Stimulated activated CD8-positive, alpha-beta memory T cell treated with anti-CD3 and anti-CD28 coated beads, Interleukin-15, amount 100 ng/mL, for 1 hour (primary cell): ENCODE data around the gene OR52H1.

Source experiments
- DNase-seq: peaks from one replicate; pipeline ENCODE4 v3.0.0-alpha.2; 2020; ENCODE audit warnings: low read depth

Gene OR52H1

DNA sequence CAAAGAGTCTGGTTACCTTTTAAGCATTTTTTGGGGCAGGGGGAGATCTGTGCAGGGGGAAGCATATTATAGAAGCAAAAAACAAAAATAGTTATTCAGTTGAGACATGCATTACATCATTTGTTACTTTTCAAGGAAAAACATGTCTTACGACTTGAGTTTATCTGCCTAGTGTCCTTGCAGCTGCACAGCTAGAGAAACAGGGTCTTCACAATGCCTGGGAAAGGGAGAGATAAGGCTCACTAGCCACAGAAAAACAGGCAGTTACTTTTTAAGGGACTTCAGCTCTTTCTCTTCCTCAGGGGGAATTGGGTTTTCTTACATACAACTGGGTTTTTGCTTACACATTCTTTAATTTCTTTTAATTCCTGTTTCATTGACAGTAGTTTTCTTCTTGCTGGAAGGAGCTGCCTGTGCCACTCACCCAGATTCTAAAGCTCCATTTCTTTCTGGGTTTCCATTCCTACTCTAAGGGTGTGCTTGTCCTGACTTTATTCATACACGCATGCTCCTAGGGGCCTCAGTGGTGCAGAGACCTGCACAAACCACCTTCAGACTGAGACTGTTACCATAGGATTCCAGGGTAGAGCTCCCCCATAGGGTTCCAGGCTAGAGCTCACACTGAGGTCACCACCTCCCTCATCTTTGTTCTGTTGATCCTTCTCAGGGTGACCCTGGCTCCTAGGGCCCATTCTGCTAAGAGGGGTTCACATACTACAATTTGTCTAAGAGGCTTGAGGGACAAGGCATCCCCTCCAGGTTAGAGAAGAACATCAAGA is 17.1 kb downstream of the OR52H1 start:
- no peak for DNase-seq

DNA sequence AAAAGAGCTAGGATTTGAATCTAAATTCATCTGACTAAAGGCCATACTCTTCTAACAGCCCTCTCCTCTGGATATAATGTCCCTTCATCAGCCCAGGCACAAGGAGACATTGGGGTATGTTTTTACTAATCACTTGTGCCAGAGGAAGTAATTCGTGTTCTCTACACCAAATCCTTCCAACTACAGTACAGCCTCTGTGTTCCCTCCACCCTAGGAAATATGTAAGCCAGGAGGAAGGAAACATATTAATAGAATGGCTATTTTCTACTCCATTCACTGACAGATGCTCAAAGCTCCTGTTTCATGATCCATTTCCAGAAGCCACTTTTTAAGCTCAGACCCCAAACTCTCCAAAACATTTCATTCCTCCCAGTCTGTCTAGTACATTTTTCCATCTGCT is 19.8 kb downstream of the OR52H1 start:
- DNase-seq: no peak

DNA sequence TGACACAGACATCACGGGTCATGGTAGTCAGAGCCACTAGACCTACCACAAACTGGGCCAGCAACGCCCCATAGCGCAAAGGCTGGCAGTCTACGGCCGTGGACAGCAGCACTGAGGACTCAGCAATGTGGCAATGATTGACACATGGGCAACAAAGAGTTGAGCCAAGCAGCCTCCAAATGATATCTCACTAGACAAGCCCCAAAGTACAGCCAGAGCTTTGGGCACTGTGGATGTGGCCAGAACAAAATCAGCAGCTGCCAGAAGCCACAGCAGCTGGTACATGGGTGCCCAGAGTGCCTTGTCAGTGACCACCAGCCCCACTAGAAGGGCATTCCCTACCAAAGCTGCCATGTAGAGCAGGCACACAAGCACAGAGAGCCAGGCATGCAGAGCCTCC is 20.6 kb downstream of the OR52H1 start:
- no peak for DNase-seq

DNA sequence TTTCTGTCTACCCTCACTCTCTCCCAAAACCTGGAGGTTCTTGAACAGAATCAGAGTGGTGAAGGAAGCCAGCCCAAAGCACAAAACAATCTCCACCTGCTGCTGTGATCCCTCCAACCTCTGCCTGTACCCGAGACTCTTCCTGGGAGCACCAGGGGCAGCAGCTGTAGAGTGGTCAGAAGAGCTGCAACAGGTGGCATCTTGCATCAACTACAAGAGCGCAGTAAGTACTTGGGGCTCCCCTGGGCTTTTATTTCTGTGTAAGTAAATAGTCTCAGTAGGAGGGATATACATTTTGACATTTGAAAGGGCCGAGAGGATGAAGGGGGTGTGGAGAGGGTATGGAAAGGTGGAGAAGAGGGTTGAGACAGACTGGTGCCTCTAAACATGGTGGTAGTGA is 23.6 kb downstream of the OR52H1 start:
- no peak for DNase-seq

DNA sequence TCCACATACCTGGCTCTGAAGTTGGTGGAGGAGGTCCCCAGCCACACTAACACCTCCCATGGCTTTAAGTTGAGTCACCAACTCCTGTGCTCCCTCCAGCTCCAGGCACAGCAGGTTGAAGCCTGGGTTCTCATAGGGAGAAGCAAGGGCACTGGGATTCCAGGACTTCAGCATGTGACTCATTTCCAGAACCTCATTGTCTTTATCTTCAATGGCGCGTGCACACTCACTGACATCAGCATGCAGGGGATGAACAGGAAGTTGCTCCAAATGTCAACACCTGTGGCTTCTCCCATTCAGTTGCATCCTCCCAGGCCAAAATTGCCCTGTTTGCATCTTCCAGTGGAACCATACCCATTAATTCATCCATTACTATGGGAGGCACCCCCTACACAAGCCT is 26.0 kb downstream of the OR52H1 start:
- no peak for DNase-seq

DNA sequence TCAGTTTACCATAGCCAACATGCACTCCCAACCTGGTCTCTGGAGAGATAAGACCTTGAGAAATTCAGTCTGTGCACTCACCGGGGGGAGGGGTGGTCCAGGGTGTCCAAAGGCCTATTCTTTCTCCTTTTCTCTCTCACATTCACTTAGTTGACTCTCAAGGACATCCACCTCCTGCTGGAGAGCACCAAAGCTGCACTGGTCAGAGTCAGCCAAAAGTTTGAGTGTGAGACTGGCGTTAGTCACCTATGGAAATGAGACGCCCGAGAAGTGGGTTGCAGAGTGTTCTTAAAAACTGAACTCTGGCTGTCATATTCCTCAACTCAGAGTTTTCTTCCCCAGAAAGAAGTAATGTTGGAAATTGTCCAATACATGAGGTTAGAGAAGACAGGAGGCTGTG is 26.8 kb downstream of the OR52H1 start:
- DNase-seq: no peak

DNA sequence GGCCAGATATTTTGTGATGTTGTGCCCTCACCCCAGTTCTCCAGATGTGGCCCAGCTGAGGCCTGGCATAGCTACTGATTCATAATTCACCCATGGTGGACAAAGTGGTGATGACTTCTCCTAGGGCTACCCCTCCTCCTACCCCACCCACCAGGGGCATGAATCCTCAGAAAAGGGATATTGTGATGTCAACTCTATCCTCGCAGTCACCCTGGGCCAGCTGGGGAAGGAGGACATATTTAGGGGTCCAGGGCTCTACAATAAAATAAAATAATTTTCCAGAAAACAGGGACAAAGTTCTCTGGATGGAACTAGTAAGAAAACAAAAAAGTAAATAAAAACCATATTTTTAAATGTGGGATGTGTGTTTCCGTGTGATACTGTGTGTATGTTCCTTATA is 31.7 kb downstream of the OR52H1 start, which contains the start of gene UBQLNL:
Gene UBQLNL, minus strand, starts transcription at position 101 of the 400 bp plus-strand sequence. CDS start 258 bp downstream, outside the sequence.
- DNase-seq: no peak

DNA sequence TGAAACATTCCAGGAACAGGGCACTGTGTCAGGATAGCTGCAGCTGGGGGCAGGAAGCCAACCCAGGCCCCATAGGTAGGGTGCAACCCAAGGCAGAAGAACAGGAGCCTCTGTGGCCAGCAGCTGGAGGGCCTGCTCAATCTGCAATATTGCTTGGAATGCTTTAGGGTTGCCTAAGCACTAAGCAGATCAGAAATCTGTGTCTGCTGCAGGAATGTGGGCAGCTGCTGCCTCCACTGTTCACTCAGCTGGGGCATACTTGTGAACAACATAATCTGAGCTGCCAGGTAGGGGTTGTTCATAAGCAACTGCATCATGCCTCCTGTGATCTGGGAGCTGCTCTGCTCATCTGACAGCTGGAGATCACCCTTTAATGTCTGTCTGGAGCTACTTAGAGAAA is 33.5 kb downstream of the OR52H1 start:
- DNase-seq: no peak

DNA sequence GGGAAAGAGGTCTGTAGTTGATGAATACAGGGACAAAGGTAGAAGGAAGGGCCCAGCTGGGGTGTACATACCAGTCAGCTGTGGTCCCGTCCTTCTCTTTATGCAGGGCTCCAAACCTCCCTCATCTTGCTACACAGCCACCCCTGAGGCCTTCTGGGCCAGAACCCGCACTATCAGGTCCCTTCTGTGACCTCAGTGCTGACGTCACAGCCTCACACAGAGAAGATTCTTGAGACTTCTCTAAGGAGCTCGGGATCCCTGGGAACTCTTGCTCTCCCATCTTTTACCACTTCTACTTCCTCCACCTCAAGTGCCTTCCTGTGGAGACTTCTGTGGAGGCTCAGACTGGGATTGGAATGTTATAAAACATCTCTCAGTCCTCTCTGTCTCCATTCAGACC is 38.5 kb downstream of the OR52H1 start, which contains the start of gene UBQLN3:
Gene UBQLN3, minus strand, starts transcription at position 155 of the 400 bp plus-strand sequence. CDS start 399 bp downstream, outside the sequence.
- DNase-seq: no peak

DNA sequence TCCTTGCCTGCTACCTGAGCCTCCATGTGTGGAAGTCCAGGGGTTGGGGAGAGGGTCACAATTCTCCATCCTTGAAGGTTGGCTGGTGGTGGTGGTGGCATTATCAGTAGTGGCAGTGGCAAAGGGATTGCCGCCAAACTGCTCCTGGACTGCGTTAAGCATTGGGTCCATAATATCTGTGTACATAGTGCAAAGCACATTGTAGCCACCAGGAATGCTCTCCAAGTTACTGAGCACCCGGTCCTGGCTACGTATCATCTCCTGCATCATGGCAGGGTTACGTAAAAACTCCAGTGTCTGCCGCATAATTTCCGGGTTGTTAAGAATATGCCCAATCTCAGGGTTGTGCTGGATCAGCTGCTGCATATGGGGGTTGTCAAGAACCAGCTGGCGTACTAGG is 39.7 kb downstream of the OR52H1 start:
- no peak for DNase-seq

DNA sequence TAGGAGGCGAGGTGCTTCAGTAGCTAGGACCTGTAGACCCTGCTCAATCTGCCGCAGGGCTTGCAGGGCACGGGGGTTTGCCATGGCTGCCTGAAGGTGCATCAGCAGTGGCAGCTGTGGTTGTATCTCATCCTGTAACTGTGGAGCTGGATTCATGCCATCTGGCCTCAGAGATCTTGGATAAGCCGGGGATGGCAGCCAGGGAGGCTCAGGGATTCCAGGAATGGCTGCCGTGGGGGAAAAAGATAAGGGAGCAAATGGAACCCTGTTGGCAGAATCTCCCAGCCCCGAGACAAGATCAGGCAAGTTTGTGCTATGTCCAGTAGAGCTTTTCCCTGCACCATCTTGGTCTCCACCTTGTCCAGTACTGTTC is 40.4 kb downstream of the OR52H1 start:
- DNase-seq: no peak

DNA sequence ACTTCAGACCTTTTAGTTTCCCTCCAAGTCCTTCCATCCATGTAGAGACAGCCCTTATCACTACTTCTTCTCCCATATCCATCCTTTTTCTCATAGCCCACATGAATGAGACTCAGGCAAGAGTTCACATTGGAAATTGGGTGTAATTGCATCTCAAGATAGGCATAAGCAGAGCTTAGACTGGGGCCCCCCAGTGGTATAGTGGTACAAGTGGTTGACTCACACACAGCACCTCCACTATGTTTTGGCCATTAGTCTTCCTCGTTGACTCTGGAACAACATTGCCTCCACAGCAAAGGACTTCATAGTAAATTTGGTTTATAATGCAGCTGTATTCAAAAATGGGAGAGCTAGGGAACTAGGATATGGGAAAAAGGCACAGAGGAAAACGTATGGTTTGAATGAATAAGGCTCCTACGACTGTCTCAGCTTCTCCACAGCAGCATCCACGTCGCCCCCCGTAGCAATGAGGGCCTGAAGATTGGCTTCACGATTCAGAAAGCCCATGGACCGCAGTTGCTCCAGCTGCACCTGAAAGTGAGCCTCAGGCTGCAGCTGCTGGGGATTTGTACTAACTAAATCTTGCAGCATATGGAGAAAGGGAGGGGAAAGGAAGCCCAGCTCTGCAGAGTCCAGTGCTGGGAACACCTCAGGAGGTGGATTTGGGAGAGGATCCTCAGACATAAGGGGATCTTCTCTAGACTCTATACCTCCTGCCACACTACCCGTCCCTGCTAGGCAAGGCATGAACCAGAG is 41.0 kb downstream of the OR52H1 start:
- DNase-seq: no peak

DNA sequence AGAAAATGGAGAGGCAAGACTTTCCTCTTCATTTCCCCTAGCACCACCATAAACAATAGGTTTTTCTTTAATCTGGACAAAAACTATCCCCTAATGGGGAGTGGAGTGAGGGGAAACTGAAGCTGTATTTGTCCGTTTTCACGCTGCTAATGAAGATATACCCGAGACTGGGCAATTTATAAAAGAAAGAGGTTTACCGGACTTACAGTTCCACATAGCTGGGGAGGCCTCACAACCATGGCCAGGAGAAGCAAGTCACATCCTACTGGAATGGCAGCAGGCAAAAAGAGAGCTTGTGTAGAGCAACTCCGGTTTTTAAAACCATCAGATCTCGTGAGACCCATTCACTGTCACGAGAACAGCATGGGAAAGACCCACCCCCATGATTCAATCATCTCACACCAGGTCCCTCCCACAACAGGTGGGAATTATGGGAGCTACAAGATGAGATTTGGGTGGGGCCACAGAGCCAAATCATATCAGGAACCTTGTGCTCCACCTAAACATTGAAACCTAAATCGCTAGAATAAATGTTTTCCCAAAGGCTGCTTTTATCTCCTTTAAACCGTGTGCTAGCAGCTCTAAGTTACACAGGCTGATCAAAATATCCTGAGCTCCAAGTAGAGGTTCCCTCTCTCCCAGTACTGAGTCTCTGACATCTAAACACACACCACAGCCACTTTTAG is 42.8 kb downstream of the OR52H1 start:
- DNase-seq: no peak

DNA sequence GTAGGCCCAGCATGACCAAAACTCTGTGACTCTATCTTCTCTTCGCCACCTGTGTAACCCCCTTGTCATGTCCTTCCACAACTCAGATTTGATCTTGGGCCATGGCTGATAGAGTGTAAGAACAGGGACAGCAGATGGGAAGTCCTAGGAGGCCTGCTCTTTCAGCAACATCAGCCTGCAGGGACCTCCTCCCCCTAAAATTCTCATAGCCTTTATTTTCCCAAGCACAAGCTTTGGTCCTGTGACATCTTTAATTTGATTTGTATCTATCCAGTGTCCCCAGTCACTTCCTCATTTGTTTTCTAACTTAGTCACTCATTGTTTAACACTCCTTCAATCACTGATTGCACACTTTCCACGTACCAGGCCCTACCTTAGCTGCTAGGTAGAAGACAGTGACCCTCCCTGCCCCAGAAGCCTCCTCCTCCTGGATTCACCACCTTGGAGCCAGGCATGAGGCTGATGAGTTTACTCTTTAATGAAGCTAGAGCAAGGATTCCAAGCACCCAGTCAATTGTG is 43.9 kb downstream of the OR52H1 start:
- DNase-seq: no peak

DNA sequence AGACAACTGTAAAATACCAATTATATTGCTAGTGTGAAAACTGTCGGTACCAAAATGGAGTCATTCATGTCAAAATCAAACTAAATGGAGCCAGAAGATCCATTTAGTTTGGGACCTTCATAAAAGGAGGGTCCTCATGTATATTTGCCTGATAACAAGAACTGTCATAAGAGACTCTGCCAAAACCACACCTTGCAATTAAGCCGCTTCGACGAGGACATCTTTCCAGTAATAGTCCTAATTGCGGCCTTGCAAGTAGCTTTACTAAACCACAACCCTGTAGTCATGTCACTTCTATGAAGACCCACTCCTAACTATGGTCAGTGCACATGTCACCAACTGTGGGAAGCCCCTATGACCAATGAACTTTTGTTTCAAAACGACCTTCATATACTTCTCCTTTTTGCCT is 47.9 kb downstream of the OR52H1 start:
- no peak for DNase-seq

DNA sequence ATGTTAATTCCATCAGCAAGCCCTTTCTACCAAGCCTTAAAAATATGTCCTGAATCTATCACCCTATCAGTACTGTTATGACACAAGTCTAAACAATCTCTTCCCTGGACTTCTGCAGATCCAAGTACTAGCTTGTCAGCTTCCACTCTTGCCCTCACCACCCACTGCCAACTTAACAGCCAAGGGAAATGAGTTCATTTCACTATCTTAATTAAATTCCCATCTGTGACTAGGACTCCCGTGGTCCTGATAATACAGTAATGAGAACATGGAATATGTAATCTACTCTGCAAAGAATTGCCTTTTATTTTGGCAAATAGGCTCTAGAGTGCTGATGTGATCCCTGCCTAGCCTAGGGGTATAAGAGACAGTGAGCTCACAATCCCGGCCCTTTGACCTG is 48.7 kb downstream of the OR52H1 start:
- DNase-seq: no peak
